GM04504 (cell line): ENCODE data around the gene SCFD2.

Experiments used
- DNase-seq: peaks from one replicate; pipeline ENCODE4 v3.0.0-alpha.2; 2012; ENCODE audit warnings: low read depth

The SCFD2 gene

GRCh38 chr4:52954560-52955170 lies 411.2 kb downstream of the SCFD2 start:
- no peak for DNase-seq

- DNase-seq, result no peak
These were observed 413.3 kb downstream of the SCFD2 start for GRCh38 chr4:52952540-52952939.

DNA sequence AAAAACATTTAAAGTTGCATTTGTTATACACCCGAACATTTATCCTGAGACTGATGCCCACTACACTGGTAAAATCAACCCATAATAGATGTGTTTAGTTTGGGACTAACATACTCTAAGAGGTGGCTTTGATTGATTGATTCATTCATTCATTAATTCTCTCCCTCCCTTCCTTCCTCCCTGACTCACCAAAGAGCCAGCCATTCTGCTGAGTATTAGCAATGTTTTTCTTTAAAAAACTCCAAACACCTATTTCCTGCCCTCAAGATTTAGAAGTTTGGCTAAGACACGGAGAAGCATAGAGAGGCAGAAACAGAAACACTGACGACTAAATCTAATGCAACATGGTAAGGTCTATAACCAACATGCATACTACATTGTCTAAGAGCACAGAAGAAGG lies 414.8 kb downstream of the SCFD2 start:
- no peak for DNase-seq

DNA sequence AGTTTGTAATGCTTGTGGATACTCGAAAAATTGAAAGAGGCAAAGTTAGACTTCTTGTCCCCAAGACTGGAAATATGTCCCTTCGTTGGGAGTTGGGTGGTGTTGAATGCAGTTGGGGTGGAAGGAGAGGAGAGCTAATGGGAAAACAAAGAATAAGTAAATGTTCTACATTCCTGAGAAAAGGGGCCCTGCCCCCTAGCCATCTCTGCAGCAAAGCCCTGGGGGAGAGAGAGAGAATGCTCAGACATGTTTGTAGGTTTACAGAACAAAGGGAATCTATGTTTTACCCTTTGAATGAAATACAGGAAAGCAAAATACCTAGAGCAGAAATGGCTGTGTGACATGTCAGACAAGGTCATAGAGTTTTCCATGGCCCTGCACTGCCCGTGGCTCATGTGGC lies 415.6 kb downstream of the SCFD2 start:
- DNase-seq, result no peak

- no peak for DNase-seq
These were observed 416.5 kb downstream of the SCFD2 start for GRCh38 chr4:52949336-52949735.

DNA sequence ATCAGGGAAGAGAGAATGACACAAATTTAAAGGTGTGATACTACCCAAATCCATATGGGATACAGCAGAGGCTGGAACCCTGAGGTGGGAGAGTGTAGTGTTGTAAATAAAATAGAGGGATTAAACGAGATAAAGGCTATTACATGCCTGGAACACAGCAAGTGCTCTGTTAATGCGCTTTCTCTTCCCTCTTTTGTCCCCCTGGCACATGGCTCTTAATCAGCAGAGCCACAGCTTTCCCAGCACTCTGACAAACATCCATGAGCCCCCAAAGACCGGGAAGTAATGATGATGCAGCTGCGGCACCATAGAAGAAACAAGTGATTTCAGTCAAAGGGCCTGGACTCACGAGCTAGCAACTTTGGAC lies 417.8 kb downstream of the SCFD2 start:
- DNase-seq, result no peak

- no peak for DNase-seq
These were observed 418.3 kb downstream of the SCFD2 start for GRCh38 chr4:52947401-52948056.

- DNase-seq, result no peak
These were observed 419.0 kb downstream of the SCFD2 start for GRCh38 chr4:52946855-52947254.

DNA sequence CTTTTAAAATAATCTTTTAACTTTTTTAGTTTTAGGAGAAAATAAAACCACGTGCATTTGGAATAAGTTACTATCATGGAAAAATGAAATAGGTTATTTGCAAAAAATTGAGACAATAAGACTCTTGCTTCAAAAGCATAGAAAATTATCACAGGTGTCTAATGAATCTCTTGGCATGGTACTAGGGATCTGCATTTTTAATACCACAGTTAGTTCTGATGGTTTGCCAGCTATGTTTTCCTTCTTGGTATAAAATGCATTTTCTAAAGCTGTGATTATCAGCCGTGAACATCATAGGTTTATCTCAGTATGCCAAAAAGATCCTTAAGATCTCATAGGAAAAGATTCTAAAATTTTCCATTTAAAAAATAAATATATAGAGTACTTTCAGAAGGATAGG lies 419.9 kb downstream of the SCFD2 start:
- no peak for DNase-seq

GRCh38 chr4:52945326-52945898 lies 420.4 kb downstream of the SCFD2 start:
- DNase-seq, result no peak

- DNase-seq, result no peak
These were observed 422.2 kb downstream of the SCFD2 start for GRCh38 chr4:52943677-52944076.

GRCh38 chr4:52942936-52943335 lies 422.9 kb downstream of the SCFD2 start:
- DNase-seq, result no peak

DNA sequence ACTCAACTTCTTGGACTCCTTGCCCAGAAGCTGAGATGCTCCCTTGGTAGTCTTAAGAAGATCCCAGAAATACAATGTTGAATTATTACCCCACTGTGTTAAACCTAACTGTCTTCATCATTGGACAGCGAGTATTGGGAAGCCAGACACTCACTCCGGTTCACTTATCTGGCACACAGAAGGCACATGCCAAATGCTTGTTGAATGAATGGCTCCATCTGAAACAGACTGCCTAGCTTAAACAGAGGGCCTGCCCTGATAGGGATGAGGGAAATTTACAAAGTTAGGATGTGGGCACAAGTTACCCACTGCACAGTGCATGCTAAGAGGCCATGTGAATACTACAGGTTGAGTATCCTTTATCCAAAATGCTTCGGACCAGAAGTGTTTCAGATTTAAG lies 424.4 kb downstream of the SCFD2 start:
- no peak for DNase-seq

DNA sequence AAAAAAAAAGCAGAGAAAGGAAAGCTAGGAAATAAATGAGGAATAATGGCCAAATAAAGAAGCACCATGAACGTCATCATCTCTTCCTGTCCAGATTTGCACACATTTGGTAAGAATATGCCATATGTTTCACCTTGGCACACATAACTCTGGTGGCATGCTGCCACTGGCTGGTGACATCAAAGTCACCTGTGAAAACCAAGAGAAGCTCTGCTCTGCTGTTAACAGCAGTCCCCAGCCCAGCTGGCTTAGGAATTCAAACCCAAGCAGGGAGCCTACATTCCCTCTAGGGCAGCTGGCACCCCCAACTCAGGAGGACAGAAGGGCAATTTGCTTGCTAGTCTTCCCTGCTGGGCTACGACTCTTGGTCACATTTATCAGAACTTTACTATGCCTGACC lies 426.1 kb downstream of the SCFD2 start:
- DNase-seq, result no peak

- DNase-seq, result no peak
These were observed 426.5 kb downstream of the SCFD2 start for GRCh38 chr4:52939325-52939724.

DNA sequence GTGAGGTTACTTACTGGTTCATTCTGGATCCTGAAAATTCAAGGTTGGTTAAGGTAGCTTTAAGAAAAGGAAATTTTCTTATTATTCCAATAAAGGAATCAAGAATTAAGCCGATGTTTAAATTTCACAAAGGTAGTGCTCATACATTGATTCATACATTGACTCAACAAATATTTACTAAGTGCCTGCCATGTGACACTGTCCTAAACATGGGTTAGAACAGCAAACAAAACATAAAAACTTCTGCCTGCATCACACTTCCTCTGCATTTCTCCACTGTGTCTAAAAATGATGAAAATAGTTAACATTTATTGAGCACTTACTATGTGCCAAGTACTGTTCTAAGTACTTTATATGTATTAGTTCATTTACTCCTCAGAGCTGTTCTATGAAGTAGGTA lies 428.0 kb downstream of the SCFD2 start:
- DNase-seq, result no peak

GRCh38 chr4:52936729-52937128 lies 429.1 kb downstream of the SCFD2 start:
- no peak for DNase-seq

GRCh38 chr4:52935317-52935716 lies 430.5 kb downstream of the SCFD2 start:
- no peak for DNase-seq

DNA sequence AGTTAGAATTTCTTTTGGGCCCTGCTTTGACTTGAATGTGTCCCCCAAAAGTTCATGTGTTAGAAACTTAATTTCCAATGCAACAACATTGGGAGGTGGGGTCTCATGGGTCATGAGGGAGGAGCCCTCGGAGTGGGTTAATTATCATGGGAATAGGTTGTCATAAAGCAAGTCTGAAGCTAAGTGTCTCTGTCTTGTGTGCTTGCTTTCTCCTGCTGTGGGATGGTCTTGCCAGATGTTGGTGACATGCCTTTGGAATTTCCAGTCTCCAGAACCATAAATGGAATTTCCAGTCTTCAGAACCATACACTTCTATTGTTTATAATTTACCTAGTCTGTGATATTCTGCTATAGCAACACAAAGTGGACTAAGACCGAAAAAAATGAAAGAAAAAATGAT lies 432.1 kb downstream of the SCFD2 start:
- DNase-seq, result no peak

DNA sequence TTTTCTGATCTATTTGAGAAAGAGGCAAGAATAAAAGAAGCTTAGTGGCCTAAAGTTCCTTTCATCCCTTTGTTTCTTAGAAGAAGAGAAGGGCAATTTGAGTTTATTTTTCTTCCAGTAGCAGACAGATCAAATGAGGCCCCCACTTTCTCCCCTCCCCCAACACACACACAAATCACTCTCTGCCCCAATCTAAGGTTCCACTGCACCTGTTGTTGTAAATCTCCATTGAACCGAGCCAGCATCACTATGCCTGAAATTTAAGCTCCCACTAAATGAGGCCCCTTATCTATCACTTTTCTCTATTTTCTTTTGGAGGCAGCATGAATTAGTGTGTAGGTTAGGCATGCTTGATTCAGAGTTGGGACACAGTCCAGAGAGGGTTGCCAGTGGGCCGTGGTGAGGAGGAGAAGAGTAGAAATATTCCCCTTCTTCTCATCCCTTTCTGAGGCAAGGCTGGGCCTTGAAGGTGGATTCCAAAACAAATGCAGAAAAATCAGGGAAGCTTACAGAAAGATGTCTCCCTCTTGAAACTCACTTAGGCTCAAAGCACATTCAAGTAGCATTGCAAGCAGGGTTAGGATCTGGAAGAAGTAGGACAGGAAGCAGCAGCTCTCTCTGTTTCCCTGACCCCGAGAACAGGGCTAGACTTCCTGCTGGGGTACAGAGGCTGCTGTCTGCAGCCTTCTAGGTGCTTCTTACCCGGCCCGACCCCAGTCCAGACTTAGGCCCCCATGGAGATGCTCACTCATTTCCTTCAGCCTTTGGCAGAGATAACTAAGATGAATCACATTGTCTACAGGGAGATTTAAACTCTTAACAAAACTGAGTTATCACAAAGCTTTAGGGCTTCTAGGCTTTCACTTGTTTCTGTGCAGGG lies 433.0 kb downstream of the SCFD2 start:
- DNase-seq, result no peak

GRCh38 chr4:52931243-52931642 lies 434.6 kb downstream of the SCFD2 start:
- no peak for DNase-seq

DNA sequence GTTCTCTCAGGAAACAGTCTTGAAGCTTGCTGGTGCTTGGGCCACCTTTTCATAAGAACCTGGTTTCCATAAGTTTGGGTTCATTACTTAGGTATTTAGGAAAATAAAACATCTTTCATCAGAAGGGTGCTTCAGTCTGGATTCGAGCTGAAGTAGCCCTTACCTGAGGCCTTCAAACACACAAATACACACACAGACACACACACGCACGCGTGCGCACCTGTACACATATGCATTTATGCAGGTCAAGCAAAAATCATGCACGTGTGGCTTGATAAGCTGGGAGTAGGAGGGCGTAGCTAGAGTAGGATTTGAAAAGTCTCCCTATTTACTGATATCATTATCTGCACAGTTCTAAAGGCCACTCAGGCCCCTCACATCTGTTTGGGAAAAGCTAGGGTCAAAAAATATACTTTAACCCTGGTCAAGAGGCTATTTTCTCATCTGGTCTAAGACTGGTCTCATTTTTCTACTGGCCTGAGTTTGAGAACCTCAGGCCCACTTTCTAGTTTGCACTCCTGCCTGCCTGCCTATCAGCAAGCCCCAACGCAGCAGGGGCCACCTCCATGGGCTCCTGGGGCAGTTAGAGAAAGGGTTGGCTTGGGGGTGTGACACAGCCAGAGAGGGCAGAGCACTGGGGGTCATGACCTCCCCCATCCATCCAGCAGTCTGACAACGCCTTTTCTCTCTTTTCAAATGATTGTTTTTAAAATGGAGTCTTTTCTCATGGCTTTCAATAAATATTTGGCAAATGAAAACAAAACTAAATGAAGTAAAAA lies 439.5 kb downstream of the SCFD2 start:
- no peak for DNase-seq
